Right ventricle myocardium inferior (tissue), 1 donor: Measurements from ENCODE around the gene CD70. TPM values are rescaled to one million over a fixed set of nuclear protein-coding genes. Genes with fewer than 3 reads are reported as not detected.

Experiments used
- ATAC-seq: fragments of 200-7000 bp; cut with Tn5 transposase; one replicate; pipeline ENCODE4 v1.9.1; 2020; ENCODE audit warnings: mild to moderate bottlenecking, moderate library complexity
- DNase-seq: peaks from one replicate; pipeline ENCODE4 v3.0.0; 2021; ENCODE audit errors: missing footprints
- intact Hi-C: fragments of 100-400 bp; cut with DNase I; formaldehyde crosslinking; loops from one replicate; pipeline ENCODE4 v1.11.0; 2022
- total RNA-seq: library from RNA; stranded (reverse); fragmentation: NEBNext Ultra II Directional; extraction: Animal tissue kit (Norgen Biotek cat#: 25700); gene quantifications from one replicate; pipeline ENCODE4 v1.2.1, GENCODE V29; 2021
- donor health status: DM: no; HTN: yes; CAD: no; lungs with severe emphysema.

Gene CD70
- total RNA-seq, 1 donor from 2014 or later: not detected

- ATAC-seq (no peak), DNase-seq (no peak)
- intact Hi-C loops: no loop called here
Measured at GRCh38 chr19:6540918-6541689, 49.8 kb downstream of the CD70 start.

GRCh38 chr19:6539514-6539913, 51.4 kb downstream of the CD70 start:
- DNase-seq (no peak), ATAC-seq (no peak)
- intact Hi-C loops: no loop called here

Other genes with a start within 250 kb of the CD70 start
- 80.3 TPM for gene CLPP, start 229.6 kb downstream of the CD70 start, total RNA-seq
- 134 TPM for gene ALKBH7, start 218.4 kb downstream of the CD70 start, total RNA-seq
- gene PSPN, start 215.2 kb downstream of the CD70 start, total RNA-seq: 1.1 TPM
- gene GTF2F1, start 198.0 kb downstream of the CD70 start, total RNA-seq: 29.6 TPM
- 87.9 TPM for gene KHSRP, start 166.3 kb downstream of the CD70 start, total RNA-seq
- 0.16 TPM for gene SLC25A41, start 157.4 kb downstream of the CD70 start, total RNA-seq
- 89.9 TPM for gene SLC25A23, start 131.4 kb downstream of the CD70 start, total RNA-seq
- gene CRB3, start 126.9 kb downstream of the CD70 start, total RNA-seq: not detected
- gene DENND1C, start 109.4 kb downstream of the CD70 start, total RNA-seq: 0.92 TPM
- 6.2 TPM for gene TUBB4A, start 88.8 kb downstream of the CD70 start, total RNA-seq
- gene TNFSF9, start 60.1 kb downstream of the CD70 start, total RNA-seq: 0.78 TPM
- gene TNFSF14, start 79.0 kb upstream of the CD70 start, total RNA-seq: 0.73 TPM
- gene C3, start 129.5 kb upstream of the CD70 start, total RNA-seq: 482 TPM
- gene GPR108, start 146.4 kb upstream of the CD70 start, total RNA-seq: 23.9 TPM
- 147 TPM for gene TRIP10, start 148.5 kb upstream of the CD70 start, total RNA-seq
- gene SH2D3A, start 176.3 kb upstream of the CD70 start, total RNA-seq: not detected
- gene VAV1, start 181.6 kb upstream of the CD70 start, total RNA-seq: 3.1 TPM